Mammary epithelial cell (primary cell): ENCODE data around the gene MKLN1.

Source experiments
- CTCF ChIP-seq, 2 donors: IDR thresholded peaks in 1 of 2; conservative IDR thresholded peaks in 1 of 2; 2 replicates each; pipeline ENCODE4 v1.5.1; 2011 to 2012; ENCODE audit warnings: inconsistent platforms in 2 of 2, low read length in 2 of 2, mild to moderate bottlenecking in 2 of 2, control low read depth in 1 of 2, low read depth in 1 of 2; ENCODE audit not compliant: insufficient read depth in 1 of 2; ENCODE audit errors: extremely low read depth in 1 of 2
- EZH2 ChIP-seq: IDR thresholded peaks from 2 replicates; pipeline ENCODE4 v1.6.1; 2012; ENCODE audit warnings: low read length, inconsistent platforms, borderline replicate concordance

GRCh38 chr7:131391145-131391544 is 63.5 kb downstream of the MKLN1 start:
- TF ChIP-seq CTCF (conservative IDR thresholded peaks at IDR 0.05 in 1 of 2, IDR thresholded peaks at IDR 0.05 in 1 of 2; ENCODE audit: extremely low read depth in 1 of 2, insufficient read depth in 1 of 2, low read depth in 1 of 2, low read length in 2 of 2) (no peak), EZH2 (no peak)
